Stimulated activated CD8-positive, alpha-beta memory T cell treated with anti-CD3 and anti-CD28 coated beads, Interleukin-7, amount 100 ng/mL, for 48 hours (primary cell): Measurements from ENCODE around the gene GIPC3.

Experiments used
- DNase-seq, 2 donors: peaks; one replicate each; pipeline ENCODE4 v3.0.0-alpha.2; 2020; ENCODE audit warnings: low read depth in 1 of 2; ENCODE audit errors: extremely low read depth in 1 of 2

GIPC3 gene, protein sequence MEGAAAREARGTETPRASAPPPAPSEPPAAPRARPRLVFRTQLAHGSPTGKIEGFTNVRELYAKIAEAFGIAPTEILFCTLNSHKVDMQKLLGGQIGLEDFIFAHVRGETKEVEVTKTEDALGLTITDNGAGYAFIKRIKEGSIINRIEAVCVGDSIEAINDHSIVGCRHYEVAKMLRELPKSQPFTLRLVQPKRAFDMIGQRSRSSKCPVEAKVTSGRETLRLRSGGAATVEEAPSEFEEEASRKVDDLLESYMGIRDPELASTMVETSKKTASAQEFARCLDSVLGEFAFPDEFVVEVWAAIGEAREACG

DNA sequence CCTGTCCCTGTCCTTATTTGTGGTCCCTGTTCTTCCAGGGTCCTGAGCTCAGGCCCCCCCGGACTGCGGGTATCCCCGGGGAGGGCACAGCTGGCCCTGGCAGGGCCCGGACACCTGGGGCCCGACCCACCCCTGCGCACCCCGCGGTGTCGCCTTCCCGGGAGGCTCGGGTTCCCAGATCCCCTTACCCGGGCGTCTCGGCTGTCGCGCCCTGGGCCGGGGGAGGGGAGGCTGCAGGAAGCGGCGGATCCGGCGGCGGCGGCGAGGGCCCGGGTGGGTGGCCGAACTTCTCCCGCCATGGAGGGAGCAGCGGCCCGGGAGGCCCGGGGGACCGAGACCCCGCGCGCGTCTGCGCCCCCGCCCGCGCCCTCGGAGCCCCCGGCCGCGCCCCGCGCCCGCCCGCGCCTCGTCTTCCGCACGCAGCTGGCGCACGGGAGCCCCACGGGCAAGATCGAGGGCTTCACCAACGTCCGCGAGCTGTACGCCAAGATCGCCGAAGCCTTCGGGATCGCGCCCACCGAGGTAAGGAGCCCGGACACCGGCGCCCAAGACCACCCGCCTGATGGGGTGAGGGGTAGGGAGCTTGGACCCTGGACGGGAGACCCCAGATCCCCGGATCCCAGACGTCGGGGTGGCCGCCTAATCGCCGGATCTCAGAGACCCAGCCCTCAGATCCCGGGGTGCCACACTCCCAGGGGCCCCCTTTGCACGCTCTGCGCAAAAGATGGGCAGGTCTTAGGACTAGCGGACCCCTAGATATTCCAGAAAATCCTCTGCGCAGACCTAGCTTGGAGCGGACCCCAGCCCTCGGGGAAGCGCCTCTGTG lies at the start of gene GIPC3:
GIPC3 (plus strand) TSS at position 178 of the 826 bp plus-strand sequence; CDS start at position 298, 120 bp downstream.
- no peak for DNase-seq

DNA sequence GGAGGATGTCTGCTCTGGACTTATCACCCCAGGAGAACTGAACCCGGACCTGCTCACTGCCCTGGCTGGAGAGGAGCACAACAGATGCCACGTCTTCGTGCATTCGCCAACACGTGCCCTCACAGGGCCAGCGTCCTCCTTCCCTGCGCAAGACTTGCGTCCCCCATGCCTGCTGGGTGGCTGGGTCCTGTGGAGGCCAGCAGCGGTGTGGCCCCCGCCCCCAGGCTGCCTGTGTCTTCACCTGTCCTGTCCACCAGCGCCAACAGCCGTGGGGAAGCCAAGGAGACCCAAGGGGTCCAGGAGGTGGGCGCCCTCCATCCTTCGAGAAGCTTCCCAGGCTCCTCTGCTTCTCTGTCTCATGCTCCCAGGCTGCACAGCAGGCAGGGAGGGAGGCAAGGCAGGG lies 49.7 kb upstream of the GIPC3 start:
- DNase-seq: no peak

DNA sequence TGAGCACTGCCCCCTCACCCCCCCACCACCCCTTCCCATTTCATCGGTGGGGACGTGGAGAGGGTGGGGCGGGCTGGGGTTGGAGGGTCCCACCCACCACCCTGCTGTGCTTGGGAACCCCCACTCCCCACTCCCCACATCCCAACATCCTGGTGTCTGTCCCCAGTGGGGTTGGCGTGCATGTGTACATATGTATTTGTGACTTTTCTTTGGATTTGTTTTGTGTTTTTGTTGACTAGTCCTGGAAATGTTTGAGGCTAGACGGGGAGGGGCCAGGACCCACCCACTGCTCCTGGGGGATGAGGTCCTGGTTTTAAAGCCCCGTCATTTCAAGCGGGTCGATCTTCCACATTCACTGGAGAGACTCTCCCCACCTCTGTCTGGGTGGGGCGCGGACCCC lies 49.3 kb upstream of the GIPC3 start:
- no peak for DNase-seq

DNA sequence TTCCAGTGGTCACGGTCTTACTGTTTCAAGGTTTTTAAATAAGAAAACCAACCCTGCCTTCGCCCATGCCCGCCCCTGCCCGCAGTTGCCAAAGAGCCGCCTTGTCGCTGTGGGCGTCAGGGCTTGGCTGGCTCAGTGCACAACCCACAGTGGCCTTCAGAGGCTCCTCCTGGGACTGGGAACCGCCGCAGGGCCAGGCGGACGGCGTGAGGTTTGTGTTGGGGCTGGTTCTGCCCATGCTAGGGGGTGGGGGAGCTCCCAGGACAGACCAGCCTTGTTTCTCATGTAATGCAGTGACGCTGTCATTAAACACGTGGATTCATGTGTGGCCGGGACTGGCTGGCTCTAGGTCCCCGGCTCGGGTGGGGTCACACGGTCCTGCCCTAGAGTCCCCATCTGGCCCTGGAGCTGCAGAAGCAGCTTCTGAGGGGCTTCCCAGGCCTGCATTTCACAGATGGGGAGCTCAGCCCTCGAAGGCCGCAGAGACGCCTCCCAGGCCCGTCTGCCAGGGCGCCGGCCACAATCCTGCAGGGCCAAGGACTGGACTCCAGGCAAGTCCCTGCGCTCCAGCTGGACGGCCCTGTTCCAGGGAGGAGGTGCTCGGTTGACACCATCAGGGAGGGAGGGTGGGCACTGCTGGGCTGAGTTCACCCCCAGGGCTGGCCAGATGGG lies 48.7 kb upstream of the GIPC3 start:
- no peak for DNase-seq

DNA sequence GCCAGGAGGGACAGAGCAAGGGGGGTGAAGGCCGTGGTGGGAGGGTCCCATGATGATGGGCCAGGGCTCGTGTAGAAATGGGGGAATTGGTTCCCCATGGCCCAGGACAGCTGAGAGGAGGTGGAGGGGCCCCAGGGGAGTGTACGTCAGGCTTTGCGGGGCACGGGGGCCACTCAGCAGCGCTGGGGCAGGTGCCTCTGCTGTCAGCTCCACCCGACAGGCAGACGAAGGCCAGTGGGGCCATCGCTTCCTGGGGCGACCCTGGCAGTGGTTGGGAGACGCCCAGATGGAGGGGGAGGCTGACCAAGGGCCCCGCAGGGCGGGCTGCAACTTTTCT lies 48.2 kb upstream of the GIPC3 start:
- DNase-seq: no peak

DNA sequence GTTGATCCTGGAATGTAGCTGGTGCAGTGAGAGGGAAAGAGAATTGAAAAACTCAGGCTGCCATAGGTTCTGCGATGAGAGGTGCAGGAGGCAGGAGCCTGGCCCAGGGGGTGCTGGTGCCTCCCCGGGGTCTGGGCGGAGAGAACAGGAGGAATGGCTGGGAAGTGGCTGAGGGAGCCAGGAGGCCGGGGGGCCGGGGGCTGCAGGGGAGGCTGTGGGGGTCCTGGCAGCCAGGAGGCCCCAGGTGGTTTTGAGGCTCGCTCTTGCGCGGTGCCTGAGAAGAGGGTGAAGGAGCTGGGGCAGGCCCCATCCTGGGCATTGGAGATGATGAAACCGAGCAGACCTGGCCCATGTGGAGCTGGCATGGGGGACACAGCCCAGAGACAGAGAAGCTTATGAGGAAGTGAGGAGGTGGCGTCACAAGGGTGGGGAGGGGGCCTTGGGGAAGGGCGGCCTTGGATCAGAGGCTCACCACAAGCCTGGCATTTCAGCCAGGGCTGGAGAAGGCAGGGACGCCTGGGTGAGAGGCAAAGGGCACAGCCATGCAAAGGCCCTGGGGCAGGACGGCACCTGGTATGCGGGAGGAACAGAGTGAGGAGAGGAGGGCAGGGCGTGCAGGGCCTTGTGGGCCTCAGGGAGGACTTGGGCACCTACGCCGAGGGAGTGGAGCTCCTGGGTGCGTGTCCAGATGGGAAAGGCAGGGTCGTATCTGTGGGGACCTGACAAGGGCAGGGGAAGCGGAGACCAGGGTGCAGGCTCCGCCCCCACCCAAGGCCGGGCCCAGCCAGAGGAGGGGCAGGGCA lies 47.6 kb upstream of the GIPC3 start:
- no peak for DNase-seq

DNA sequence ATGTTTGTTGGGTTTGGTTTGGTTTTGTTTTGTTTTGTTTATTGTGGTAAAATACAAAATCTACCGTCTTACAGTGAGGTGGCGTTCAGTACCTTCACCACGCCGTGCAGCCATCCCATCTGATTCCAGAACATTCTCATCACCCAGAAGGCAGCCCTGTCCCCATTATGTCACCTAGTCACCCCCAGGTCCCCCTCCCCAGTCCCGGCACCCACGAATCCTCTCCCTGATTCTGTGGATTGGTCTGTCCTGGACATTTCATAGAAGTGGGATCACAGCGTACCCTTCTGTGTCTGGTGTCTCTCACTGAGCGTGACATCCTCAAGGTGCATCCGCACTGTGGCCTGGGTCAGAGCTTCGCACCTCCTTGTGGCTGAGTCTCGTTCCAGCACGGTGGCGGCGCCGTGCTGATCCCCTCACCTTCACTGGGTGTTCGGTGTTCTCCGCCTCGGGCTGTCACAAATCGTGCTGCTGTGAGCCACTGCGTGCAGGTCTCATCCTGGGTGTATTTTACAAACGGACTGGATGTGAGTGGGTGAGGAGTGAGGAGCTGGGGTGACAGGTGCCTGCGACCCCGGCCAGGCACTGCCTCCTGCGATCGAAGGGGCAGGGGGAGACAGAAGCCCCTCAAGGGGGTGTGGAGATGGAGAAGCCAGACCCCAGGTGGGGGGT lies 46.9 kb upstream of the GIPC3 start:
- DNase-seq: no peak

DNA sequence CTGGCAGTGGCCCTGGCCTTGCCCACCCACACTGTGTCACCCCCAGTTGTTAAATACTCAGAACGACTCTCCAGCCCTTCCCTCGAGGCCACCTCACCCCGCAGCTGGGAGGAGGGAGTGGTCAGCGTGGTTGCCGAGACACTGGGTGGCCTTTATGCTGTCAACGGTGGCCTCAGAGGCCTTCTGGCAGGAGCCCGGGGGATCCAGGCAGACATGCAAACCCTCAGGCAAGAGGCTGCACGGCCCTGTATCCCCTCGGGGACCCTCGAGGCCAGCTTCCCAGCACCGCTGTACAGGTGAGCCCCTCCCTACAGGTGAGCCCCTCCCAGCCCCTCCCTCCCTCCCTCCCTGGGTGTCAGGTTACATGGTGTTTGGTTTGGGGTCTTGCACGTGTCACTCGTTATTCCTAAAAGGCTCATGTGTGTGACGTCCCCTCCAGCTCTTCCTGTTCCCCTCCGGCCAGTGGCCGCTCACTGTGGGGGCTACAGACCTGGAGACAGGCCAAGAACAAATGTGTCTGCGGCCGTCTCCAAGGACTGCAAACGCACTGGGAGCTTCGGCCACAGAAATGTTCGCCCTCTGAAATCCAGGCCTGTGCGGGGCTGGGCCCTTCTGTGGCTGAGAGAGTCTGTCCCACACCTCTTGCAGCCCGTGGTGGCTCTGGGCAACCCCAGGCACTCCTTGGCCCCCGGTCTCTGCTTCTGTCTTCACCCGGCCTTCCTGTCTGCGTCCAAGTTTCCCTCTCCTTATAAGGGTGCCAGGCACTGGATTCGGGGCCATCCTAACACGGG lies 46.1 kb upstream of the GIPC3 start, which contains the start of gene TEKTIP1:
TEKTIP1 (plus strand) TSS at position 210 of the 791 bp plus-strand sequence; CDS start at position 214, 4 bp downstream.
- no peak for DNase-seq

DNA sequence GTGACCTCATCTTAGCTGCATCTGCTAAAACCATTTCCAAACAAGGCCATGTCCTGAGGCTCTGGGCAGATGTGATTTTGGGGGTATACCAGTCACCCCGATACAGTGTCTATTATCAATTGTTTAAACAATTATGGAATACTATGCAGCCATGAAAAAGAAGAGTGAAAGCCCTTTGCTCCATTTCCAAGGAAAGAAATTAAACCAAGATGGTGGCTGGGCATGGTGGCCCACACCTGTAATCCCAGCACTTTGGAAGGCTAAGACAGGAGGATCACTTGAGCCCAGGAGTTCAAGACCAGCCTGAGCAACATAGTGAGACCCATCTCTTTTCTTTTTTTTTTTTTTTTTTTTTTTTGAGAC lies 45.5 kb upstream of the GIPC3 start:
- no peak for DNase-seq

DNA sequence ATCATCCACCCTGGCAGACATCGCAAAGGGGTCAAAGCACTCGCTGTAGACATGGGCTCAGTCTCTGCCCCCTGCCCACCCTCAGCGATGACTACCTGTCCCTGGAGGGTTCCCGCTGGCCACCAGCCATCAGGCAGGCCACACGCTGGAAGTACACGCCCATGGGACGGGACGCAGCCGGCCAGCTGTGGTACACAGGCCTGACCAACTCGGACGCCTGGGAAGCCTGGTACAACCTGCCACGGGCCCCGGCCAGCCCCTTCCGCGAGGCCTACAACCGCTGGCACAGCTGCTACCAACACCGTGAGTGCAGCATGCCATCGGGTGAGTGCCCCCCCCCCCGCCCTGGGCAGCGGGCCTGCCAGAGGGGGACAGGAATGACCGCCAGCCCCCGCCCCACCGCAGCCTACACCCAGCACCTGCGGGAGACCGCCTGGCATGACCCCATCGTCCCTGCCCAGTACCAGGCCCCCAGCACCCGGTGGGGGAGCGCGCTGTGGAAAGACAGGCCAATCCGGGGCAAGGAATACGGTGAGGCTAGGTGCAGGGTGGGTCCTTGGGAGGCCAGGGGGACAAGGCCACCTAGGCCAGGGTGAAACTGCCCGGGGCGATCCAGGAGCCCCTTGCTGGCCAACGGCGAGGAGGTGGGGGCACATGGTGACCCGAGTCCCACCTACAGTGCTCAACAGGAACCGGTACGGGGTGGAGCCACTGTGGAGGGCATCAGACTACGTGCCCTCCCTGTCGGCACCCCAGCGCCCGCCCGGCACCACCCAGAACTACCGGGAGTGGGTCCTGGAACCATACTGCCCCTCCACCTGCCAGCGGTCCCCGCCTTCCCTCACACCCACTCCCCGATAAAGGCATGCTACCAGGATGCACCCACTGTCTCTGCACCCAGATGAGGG lies 41.9 kb upstream of the GIPC3 start:
- DNase-seq: no peak

DNA sequence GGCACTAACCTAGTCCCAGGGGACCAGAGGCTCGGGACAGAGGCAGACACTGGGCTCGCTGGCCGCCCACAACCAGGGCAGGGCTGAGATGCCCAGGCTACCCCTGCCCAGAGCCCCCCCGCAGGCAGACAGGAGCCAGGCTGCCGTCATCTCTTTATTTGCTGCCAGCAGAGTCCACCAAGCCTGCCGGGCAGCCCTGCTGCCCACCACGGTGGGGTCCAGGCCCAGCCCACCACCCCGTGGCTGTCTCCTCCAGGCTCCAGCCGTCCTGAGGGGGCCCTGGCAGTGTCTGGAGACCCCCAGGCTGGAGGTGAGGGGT lies 41.3 kb upstream of the GIPC3 start:
- DNase-seq: no peak

DNA sequence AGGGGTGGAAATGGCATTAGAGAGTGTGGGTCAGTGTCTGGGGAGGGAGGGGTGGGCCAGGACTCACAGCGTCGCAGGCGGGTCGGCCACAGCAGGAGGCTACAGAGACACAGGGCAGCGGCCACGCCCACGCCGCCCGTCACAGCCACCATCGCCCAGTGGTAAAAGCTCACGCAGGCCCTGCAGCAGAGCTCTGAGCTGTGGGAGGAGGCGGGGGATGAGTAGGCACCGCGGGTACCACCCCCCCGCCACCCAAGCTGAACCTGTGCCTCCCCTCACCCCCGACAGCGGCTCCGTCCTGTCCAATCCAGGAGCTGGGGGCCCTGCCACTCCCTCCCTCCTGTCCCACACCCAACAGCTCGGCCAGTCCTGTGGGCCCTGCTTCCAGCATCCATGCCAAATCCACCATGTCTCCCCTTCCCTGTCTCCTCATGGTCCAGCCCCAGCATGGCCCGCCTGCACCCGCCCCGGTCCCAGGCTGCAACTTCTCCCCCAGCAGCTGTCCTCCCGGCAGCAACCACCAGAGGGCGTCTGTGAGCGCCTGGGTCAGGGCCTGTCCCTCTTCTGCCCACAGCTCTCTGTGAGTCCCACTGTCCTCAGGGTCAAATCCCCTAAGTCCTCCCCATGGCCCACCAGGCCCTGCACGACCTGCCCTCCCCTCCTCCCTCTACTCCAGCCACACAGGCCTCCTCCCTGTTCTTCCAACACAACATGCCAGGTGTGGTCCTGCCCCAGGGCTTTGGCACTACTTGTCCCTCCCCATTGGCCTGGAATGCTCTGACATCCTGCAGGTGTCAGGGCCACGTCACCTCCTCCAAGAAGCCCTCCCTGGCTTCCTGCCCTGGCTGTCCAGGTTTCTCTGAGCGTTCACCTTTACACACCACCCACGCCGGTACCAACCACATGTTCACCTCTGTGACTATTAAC lies 40.3 kb upstream of the GIPC3 start:
- peak; percentile 53 to 55 for DNase-seq

DNA sequence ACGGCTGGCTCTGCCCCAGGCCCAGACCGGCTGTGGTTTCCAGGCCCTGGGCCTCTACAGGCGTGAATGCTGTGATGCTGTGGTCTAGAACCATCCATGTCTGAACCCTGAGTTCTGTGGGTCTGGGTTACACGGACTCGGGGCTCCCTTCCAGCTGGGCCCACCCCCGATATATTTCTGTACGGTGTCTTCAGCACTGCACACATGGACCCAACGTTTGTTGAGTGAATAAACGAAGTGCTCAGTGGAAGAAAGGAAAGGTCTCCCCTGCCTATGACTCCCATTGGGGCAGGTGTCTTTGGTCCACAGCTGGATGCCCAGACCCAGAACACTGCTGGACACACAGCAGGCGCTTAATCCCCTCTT lies 39.6 kb upstream of the GIPC3 start:
- DNase-seq: no peak

DNA sequence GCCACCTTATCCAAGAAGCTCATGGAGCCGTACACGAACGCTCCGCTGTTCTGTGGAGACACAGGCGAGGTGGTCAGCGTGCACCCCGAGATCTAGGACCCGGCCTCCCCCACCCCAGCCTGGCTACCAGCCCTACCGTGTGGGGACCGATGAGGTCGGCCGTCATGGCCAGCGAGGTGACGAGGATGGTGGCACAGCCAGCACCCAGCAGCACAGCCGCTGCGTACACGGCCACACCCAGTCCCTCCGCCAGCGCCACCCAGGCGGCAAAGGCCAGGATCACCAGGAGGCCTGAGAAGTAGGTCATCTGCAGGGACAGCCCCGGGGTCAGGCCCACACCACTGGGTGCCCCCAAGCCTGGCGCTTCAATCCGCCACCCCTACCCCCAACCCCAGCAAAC lies 39.2 kb upstream of the GIPC3 start:
- DNase-seq: no peak

DNA sequence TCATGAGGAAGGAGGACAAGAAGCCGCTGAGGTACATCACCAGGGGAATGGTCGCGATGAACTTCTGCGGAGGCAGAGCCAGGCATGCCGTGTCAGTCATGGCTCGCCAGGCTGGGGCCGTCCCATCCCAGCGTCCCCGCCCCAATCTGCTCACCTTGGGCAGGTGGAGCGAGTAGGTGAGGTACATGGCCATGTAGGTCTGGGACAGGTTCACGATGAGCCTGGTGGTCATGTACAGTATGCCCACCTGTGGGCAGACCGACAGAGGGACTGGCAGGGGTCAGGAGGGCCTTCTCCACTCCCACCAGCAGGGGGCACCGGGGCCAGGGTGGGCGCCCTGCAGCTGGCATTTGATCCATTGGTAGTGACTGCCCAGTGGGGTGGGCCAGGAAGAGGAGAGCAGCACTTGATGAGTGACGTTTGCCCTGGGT lies 38.0 kb upstream of the GIPC3 start:
- DNase-seq: no peak

DNA sequence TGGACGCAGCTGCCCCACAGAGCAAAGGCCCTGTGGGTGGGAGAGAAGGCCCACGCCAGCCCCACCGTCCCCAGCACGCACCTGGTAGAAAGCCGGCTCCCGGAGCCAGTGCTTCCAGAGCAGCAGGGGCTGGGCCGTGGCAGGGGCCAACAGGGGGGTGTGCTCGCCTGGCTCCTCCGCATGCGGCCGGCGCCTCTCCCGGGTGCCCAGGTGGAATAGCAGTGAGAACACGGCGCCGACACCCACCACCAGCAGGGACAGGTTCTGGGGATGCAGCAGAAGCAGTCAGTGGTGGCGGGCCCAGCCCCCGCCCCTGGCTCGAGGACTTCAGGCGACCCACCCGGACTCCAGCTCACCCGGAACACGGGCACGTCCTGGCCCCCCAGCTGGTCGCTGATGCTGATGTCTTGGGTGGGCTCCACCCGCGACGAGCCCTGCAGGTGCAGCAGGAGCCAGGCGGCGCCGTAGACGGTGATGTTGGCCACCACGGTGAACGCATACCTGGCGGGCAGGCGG lies 37.5 kb upstream of the GIPC3 start:
- no peak for DNase-seq

DNA sequence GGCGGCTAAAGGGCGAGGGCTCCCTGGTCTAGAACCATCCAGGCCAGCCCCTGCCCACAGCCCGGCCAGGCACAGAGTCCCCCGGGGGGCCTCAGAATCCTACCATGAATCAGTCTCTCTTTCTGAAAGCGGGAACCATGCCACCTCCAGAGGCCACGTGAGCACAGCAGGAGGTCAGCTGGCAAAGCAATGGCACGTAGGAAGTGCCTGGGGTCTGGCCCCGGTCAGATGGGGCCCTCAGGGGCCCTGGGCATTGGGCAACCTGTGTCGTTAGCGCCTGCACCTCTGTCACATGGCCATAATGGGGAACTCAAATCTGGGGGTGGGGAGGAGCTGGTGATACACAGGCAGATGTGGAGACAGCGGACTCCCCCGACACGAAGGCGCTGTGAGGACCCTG lies 36.7 kb upstream of the GIPC3 start:
- DNase-seq: no peak

DNA sequence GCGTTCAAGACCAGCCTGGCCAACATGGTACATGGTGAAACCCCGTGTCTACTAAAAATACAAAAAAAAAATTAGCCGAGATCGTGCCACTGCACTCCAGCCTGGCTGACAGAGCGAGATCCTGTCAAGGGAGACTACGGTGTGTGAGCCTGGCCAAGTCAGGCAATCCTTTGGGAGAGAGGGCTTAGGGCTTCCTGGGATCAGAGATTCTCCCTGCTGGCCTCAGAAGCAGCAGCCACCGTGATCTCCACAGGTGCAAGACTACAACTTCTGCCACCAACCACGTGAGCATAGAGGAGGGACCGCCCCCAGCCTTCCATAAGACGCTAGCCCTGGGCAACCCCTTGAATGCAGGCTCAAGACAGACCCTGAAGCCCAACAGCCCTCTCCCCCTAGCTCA lies 35.5 kb upstream of the GIPC3 start:
- no peak for DNase-seq
